ENCODE measurements around the gene ENO2. TPM values are rescaled to one million over a fixed set of nuclear protein-coding genes. Genes with fewer than 3 reads are reported as not detected.
"Not testable (repeated sequence)": the region's sequence is repeated elsewhere in the genome, so short reads cannot be mapped to it uniquely, and the experiment has no call there.

Gene ENO2
- total RNA-seq, 3 donors from 2014 or later, result 5.0 to 16.1 (median 11.1) TPM

GRCh38 chr12:6883683-6884082 is 30.7 kb upstream of the ENO2 start:
- H3K27me3 ChIP-seq, result no peaks in the 10 kb centered on the region
- TF ChIP-seq POLR2AphosphoS5 (IDR thresholded peaks at IDR 0.05) (no peak), CTCF (IDR thresholded peaks at IDR 0.05) (no peak), POLR2A (IDR thresholded peaks at IDR 0.05) (no peak)
- H3K36me3 ChIP-seq, result no peaks in the 10 kb centered on the region
- H3K9me3 ChIP-seq, result no peaks in the 10 kb centered on the region
- intact Hi-C loops (cut with DNase I; ENCODE audit: low total_unique reads), result no loop called here
- H3K27ac ChIP-seq, result no peak overlapping the region
- no peaks in the 10 kb centered on the region for H3K4me1 ChIP-seq
- no peak for DNase-seq (ENCODE audit: low spot score in 2 of 2)
- H3K4me3 ChIP-seq, result no peak overlapping the region

GRCh38 chr12:6884539-6884938 is 29.8 kb upstream of the ENO2 start:
- intact Hi-C loops (cut with DNase I; ENCODE audit: low total_unique reads), result no loop called here
- no peak overlapping the region for H3K4me3 ChIP-seq
- H3K9me3 ChIP-seq, result no peaks in the 10 kb centered on the region

GRCh38 chr12:6886206-6886999 is 28.0 kb upstream of the ENO2 start:
- H3K27ac ChIP-seq; DNase-seq (ENCODE audit: low spot score in 2 of 2); intact Hi-C loops (cut with DNase I; ENCODE audit: low total_unique reads): not testable (repeated sequence)

More at GRCh38 chr12:6884539-6884938, 29.8 kb upstream of the ENO2 start:
- no peak for TF ChIP-seq POLR2A (IDR thresholded peaks at IDR 0.05)
- no peak for TF ChIP-seq POLR2AphosphoS5 (IDR thresholded peaks at IDR 0.05)
- TF ChIP-seq CTCF (IDR thresholded peaks at IDR 0.05), result no peak
- Histone ChIP-seq H3K27me3 (no peaks in the 10 kb centered on the region), H3K36me3 (no peaks in the 10 kb centered on the region), H3K27ac (no peak overlapping the region), H3K4me1 (no peaks in the 10 kb centered on the region)
- DNase-seq (ENCODE audit: low spot score in 2 of 2), result no peak

GRCh38 chr12:6887460-6887859 is 26.9 kb upstream of the ENO2 start:
- DNase-seq (ENCODE audit: low spot score in 2 of 2), result no peak
- Histone ChIP-seq H3K4me1 (peaks cover 0 to 3% of the 10 kb centered on the region in 2 donors), H3K9me3 (no peaks in the 10 kb centered on the region), H3K27ac (peak overlapping the region in 1 of 2 donors; percentile 17), H3K27me3 (no peaks in the 10 kb centered on the region), H3K36me3 (no peaks in the 10 kb centered on the region), H3K4me3 (no peak overlapping the region)
- TF ChIP-seq POLR2AphosphoS5 (IDR thresholded peaks at IDR 0.05) (no peak), CTCF (IDR thresholded peaks at IDR 0.05) (no peak), POLR2A (IDR thresholded peaks at IDR 0.05) (no peak)
- intact Hi-C loops (cut with DNase I; ENCODE audit: low total_unique reads), result no loop called here

More at GRCh38 chr12:6886206-6886999, 28.0 kb upstream of the ENO2 start:
- not testable (repeated sequence) for H3K27me3 ChIP-seq, H3K4me1 ChIP-seq, H3K4me3 ChIP-seq, H3K36me3 ChIP-seq, H3K9me3 ChIP-seq

GRCh38 chr12:6888360-6888759 is 26.0 kb upstream of the ENO2 start:
- no peak overlapping the region for H3K27ac ChIP-seq

GRCh38 chr12:6888794-6889193 is 25.6 kb upstream of the ENO2 start:
- H3K4me1 ChIP-seq; H3K27me3 ChIP-seq; H3K27ac ChIP-seq; H3K4me3 ChIP-seq; intact Hi-C loops (cut with DNase I; ENCODE audit: low total_unique reads); H3K9me3 ChIP-seq; H3K36me3 ChIP-seq; DNase-seq (ENCODE audit: low spot score in 2 of 2): not testable (repeated sequence)

More at GRCh38 chr12:6888360-6888759, 26.0 kb upstream of the ENO2 start:
- no peaks in the 10 kb centered on the region for H3K36me3 ChIP-seq
- H3K27me3 ChIP-seq, result no peaks in the 10 kb centered on the region
- intact Hi-C loops (cut with DNase I; ENCODE audit: low total_unique reads), result no loop called here
- H3K4me3 ChIP-seq, result no peak overlapping the region
- no peaks in the 10 kb centered on the region for H3K9me3 ChIP-seq
- TF ChIP-seq CTCF (IDR thresholded peaks at IDR 0.05), result no peak
- no peak for TF ChIP-seq POLR2AphosphoS5 (IDR thresholded peaks at IDR 0.05)
- no peak for TF ChIP-seq POLR2A (IDR thresholded peaks at IDR 0.05)
- no peak for DNase-seq (ENCODE audit: low spot score in 2 of 2)
- peaks cover 0 to 3% of the 10 kb centered on the region in 2 donors for H3K4me1 ChIP-seq

GRCh38 chr12:6889775-6890573 is 24.4 kb upstream of the ENO2 start:
- H3K4me3 ChIP-seq, result not testable (repeated sequence)

More at GRCh38 chr12:6889775-6890573, 24.4 kb upstream of the ENO2 start:
- H3K36me3 ChIP-seq; DNase-seq (ENCODE audit: low spot score in 2 of 2); H3K4me1 ChIP-seq; H3K27me3 ChIP-seq; H3K9me3 ChIP-seq: not testable (repeated sequence)
- intact Hi-C loops (cut with DNase I; ENCODE audit: low total_unique reads), result loop anchor here (2.0 kb wide), 1 partner anchor 57 kb away; no protein-coding TSS in a partner anchor
- peak overlapping the region; percentile 93 to 94 for H3K27ac ChIP-seq
